KOPT-K1 (cell line): ENCODE data around the gene TMEM244.
A peak's percentile ranks its signal among the peaks of the same experiment; 100 is the strongest.

Experiments used
- H3K27ac ChIP-seq: fragments of 200-600 bp; sonication (generic); 2 replicates; pipeline ENCODE4 v1.5.1; 2016; ENCODE audit warnings: antibody characterized with exemption, mild to moderate bottlenecking, low read depth, low read length; ENCODE audit not compliant: poor library complexity, severe bottlenecking
- H3K36me3 ChIP-seq: fragments of 200-600 bp; sonication (generic); 2 replicates; pipeline ENCODE4 v1.5.1; 2017; ENCODE audit warnings: antibody characterized with exemption, mild to moderate bottlenecking, low read length, moderate library complexity; ENCODE audit not compliant: insufficient read depth
- H3K9me3 ChIP-seq: fragments of 200-600 bp; sonication (generic); 2 replicates; pipeline ENCODE4 v1.5.1; 2017; ENCODE audit warnings: antibody characterized with exemption, low read length, mild to moderate bottlenecking; ENCODE audit not compliant: insufficient read depth, poor library complexity, severe bottlenecking

Gene TMEM244

GRCh38 chr6:129860908-129861665 is at the start of gene TMEM244:
Gene TMEM244 (minus strand): TSS chr6:129861315. CDS start chr6:129861188, 127 bp downstream.
- H3K27ac ChIP-seq = peak within 1 kb of the TSS; percentile 61
- H3K36me3 ChIP-seq = no peaks in the 10 kb centered on the region
- H3K9me3 ChIP-seq = peaks cover 11% of the 10 kb centered on the region

- Histone ChIP-seq H3K9me3 (no peaks in the 10 kb centered on the region), H3K36me3 (no peaks in the 10 kb centered on the region), H3K27ac (no peak overlapping the region)
Observed at GRCh38 chr6:129908858-129909257, 47.7 kb upstream of the TMEM244 start.

DNA sequence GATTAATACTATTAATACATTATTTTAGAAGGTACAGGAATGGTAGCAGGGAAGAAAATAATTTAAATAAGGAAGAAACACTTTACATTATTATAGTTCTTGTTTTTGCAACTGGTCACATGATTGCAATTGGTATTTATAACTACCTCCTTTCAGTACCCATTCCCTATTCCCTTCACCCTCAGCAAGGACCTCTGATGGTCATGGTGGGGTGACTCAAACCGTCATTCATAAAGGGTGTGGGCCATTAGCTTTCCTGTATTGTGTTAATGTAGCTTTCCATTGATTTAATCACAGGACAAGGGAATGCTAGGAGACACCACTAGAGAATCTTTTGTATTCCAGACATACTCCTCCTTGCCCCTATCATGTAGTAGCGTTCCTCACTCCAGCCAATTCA is 47.2 kb upstream of the TMEM244 start:
- no peak overlapping the region for H3K27ac ChIP-seq
- H3K36me3 ChIP-seq = no peaks in the 10 kb centered on the region
- no peaks in the 10 kb centered on the region for H3K9me3 ChIP-seq

DNA sequence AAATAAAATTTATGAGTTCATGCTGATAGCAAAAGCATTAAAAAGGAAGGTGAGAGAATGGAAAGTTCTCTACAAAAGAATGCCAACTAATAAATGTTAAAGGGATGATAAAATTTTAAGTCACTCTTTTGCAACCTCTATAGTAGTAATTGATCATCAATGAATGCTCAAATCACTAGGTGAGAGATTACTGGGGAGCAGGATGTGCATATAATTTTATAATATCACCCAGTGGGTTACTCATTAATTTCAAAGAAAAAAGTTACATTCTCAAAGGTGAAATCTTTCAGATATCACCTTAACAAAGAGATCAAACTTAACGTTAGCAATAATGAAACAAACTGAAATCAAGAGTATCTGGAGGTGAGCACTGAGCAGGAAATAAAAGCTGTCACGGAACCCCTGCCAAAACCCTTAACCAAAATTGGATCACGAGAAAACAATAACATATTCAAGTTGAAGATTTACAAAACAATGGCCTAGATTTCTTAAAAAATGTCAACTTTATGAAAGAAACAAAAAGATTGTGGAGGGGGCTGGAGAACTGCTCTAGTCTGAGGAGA is 45.5 kb upstream of the TMEM244 start:
- H3K36me3 ChIP-seq = no peaks in the 10 kb centered on the region

GRCh38 chr6:129903082-129903481 is 42.0 kb upstream of the TMEM244 start:
- Histone ChIP-seq H3K36me3 (no peaks in the 10 kb centered on the region), H3K9me3 (no peaks in the 10 kb centered on the region), H3K27ac (no peak overlapping the region)

More for the DNA sequence above, 45.5 kb upstream of the TMEM244 start:
- Histone ChIP-seq H3K9me3 (no peaks in the 10 kb centered on the region), H3K27ac (no peak overlapping the region)

DNA sequence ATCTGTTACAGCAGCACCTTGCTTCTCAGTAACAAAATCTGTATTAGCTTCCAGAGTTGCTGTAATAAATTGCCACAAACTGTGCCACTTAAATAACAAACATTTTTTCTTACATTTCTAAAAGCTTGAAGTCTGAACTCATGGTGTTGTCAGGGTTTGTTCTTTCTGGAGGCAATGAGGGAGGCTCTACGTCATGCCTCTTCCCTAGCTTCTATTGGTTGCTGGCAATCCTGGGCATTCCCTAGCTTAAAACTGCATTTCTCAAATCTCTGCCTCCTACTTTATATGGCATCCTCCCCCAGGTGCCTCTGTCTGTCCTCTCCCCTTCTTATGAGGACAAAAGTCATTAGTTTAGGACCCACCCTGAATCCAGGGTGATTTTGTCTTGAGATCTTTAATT is 41.6 kb upstream of the TMEM244 start:
- Histone ChIP-seq H3K36me3 (no peaks in the 10 kb centered on the region), H3K27ac (no peak overlapping the region), H3K9me3 (no peaks in the 10 kb centered on the region)

DNA sequence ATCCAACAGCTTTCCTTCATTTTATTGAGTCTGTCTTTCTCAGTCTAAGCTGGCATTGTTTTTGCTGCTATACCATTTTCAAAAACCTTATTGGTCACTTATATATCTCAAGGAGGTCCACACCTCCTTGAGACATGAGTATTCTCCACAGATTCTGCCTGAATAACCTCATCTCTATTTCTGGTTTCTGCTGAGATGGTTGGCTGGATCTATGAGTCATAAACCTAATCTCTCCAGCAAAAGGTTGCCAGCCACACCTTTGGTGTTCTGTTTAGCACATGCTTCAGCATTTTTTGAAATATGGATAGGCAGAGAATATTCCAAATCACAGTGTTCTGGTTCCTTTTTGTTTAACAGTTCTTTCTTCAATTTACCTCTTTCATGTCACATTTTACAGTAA is 40.8 kb upstream of the TMEM244 start:
- no peak overlapping the region for H3K27ac ChIP-seq
- no peaks in the 10 kb centered on the region for H3K9me3 ChIP-seq
- no peaks in the 10 kb centered on the region for H3K36me3 ChIP-seq

- Histone ChIP-seq H3K36me3 (no peaks in the 10 kb centered on the region), H3K27ac (no peak overlapping the region), H3K9me3 (no peaks in the 10 kb centered on the region)
Observed at GRCh38 chr6:129895692-129896091, 34.6 kb upstream of the TMEM244 start.

GRCh38 chr6:129894921-129895320 is 33.8 kb upstream of the TMEM244 start:
- Histone ChIP-seq H3K27ac (no peak overlapping the region), H3K9me3 (no peaks in the 10 kb centered on the region), H3K36me3 (no peaks in the 10 kb centered on the region)

DNA sequence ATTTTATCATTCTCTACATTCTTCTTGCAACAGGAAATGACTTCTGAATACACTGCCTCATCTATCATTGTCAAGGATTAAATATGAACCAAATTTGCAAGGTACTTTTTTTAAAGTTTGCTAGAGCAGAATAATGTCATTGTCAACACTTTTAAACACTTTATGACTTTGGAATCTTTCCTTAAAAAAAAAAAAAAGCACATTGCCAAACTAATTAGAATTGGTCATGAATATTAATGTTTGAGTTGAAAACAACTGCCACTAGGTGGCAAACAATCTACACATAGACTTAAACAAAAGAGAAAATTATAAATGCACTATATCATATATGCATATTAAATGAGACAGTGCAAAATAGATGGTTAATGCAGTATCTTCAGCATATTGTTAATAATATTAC is 32.5 kb upstream of the TMEM244 start:
- Histone ChIP-seq H3K9me3 (no peaks in the 10 kb centered on the region), H3K36me3 (no peaks in the 10 kb centered on the region), H3K27ac (no peak overlapping the region)

GRCh38 chr6:129890701-129891100 is 29.6 kb upstream of the TMEM244 start:
- no peak overlapping the region for H3K27ac ChIP-seq
- H3K36me3 ChIP-seq = no peaks in the 10 kb centered on the region
- H3K9me3 ChIP-seq = no peaks in the 10 kb centered on the region

DNA sequence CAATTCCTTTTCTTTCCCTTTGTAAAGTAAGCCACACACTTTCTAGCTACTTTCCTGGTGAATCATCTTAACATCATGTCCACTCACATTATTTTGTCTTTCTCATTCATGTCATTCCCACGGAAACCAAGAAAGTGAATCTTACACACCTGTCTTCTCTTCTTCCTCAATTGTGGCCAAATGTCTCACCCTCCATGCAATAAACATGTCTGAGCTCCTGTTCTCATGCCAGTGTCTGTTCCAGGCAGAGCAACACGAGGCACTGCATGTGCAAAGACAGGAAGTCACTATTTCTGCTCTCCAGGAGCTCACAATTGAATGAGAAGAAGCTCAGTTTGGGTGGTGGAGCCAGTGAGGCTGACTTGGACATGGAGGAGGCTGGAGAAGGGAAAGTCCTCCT is 29.0 kb upstream of the TMEM244 start:
- Histone ChIP-seq H3K9me3 (no peaks in the 10 kb centered on the region), H3K36me3 (no peaks in the 10 kb centered on the region), H3K27ac (no peak overlapping the region)

- H3K9me3 ChIP-seq = no peaks in the 10 kb centered on the region
- no peak overlapping the region for H3K27ac ChIP-seq
- H3K36me3 ChIP-seq = no peaks in the 10 kb centered on the region
Observed at GRCh38 chr6:129889580-129889979, 28.5 kb upstream of the TMEM244 start.

DNA sequence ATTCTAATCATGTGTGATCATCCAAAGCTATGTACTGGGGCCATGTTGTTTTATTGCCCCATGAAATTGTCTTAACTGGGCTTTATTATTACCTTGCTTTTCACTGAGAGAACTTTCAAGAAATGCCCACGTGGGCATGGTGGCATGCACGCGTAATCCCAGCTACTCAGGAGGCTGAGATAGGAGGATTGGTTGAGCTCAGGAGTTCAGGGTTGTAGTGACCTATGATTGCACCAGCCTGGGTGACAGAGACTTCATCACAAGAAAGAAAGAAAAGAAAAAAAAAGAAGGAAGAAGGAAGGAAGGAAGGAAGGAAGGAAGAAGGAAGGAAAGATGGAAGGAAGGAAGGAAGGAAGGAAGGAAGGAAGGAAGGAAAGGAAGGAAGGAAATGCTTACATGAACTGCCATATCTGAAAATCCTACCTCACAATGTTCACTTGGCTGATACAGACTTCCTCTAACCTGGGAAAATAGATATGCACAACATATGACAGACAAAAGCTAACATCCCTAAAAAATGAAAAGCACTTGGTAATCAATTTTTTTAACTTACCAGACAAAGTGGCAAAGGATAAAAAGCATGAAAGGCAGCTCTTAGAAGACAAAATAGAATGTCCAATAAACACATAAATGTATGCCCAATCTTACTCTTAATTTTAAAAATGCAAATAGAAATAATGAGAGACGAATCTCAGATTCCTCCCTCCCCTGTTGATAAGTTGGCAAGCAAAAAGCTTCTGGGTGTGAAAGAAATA is 25.5 kb upstream of the TMEM244 start:
- Histone ChIP-seq H3K27ac (no peak overlapping the region), H3K36me3 (no peaks in the 10 kb centered on the region), H3K9me3 (no peaks in the 10 kb centered on the region)

DNA sequence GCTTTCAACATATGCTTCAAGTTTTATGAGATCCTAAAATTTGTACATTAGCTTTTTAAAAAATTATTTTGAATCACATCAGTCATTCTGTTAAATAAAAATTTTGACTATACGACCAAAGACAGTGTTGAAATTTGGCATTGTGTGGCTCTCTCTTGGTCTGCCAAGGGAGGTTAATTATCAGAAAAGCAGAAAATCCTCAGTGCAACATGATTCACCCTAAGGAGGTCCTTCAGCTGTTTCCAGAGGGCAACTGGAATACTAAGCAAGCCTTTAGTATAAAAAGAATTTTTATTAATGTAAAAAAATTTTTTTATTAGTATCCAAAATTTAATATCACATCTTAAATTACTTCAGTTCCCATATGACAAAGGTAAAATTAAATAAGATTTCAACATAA is 23.1 kb upstream of the TMEM244 start:
- H3K27ac ChIP-seq = no peak overlapping the region
- no peaks in the 10 kb centered on the region for H3K36me3 ChIP-seq
- no peaks in the 10 kb centered on the region for H3K9me3 ChIP-seq
